Activated CD4-positive, alpha-beta T cell treated with anti-CD3 and anti-CD28 coated beads, Interleukin-2, Interleukin-6, amounts not matched to agents 100 ng/mL and 50 ng/mL, durations not matched to agents 16 hours and 8 hours (primary cell): ENCODE results near the gene POU3F3.

ENCODE experiments used
- DNase-seq: peaks from one replicate; pipeline ENCODE4 v3.0.0-alpha.2; 2020

Gene POU3F3

DNA sequence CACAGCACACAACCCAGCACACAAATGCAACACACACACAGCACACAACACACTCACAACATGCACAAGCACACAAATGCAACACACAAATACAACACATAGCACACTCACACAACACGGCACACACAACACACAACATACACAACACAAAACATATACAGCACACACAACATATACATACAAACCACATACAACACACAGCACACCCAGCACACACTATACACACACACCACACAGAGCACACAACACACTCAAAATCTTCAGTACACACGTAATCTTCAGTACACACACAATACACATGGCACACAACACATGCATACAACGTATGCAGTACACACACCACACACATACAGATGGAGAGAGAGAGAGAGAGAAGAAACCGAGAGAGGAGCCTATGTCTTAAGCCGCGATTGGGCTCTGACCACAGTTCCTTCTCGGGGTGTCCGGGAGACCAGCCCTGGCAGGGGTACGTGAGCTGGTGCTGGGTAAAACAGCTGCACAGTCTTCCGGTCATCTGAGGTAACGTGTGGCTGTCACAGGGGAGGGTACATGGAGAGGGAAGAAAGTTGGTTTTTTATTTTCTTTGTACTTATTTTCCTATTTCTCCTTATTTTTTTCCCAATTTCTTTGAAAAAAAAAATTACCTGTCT is 25.1 kb downstream of the POU3F3 start:
- DNase-seq = no peak

GRCh38 chr2:104880076-104880475 is 26.2 kb downstream of the POU3F3 start:
- no peak for DNase-seq

- no peak for DNase-seq
These were observed 29.4 kb downstream of the POU3F3 start for GRCh38 chr2:104883357-104883756.

DNA sequence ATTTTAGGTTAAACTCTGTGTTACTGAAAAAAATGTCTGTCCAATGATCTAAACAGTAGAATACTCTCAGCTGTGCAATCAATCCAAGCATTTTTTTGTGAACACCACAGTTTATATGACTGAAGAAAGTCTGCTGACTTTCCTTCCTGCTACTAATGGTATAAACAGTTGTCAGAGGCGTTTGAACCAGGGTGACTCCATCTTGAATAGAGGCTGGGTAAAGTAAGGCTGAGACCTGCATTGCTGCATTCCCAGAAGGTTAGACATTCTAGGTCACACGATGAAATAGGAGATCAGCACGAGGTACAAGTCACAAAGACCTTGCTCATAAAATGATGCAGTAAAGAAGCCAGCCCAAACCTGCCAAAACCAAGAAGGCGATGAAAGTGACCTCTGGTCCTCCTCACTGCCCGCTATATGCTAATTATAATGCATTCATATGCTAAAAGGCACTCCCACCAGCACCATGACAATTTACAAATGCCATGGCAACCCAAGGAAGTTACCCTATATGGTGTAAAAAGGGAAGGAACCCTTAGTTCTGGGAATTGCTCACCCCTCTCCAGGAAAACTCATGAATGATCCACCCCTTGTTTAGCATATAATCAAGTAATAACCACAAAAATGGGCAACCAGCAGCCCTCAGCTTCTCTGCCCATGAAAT is 31.3 kb downstream of the POU3F3 start:
- no peak for DNase-seq

DNA sequence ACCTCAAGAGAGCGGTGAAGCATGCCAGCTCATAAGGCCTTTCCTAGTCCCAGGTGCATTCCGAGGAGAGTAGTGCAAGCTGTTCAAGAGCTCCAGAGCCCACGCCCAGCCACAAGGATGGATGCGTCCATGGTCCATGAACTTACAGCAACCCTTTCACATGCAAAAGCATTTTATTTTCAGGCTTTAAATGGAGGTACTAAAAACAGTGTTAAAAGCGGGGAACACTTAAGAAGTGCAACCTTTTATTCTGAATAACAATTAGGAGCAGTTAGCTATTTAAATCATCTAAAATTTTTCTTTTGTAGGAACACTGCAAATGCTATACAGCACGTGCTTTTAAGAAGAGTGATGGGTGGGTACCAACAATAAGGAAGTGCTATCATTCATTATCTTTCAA is 33.8 kb downstream of the POU3F3 start:
- DNase-seq = no peak

- DNase-seq = no peak
These were observed 34.8 kb downstream of the POU3F3 start for GRCh38 chr2:104888489-104889258.

- no peak for DNase-seq
These were observed 35.5 kb downstream of the POU3F3 start for GRCh38 chr2:104889291-104889959.

DNA sequence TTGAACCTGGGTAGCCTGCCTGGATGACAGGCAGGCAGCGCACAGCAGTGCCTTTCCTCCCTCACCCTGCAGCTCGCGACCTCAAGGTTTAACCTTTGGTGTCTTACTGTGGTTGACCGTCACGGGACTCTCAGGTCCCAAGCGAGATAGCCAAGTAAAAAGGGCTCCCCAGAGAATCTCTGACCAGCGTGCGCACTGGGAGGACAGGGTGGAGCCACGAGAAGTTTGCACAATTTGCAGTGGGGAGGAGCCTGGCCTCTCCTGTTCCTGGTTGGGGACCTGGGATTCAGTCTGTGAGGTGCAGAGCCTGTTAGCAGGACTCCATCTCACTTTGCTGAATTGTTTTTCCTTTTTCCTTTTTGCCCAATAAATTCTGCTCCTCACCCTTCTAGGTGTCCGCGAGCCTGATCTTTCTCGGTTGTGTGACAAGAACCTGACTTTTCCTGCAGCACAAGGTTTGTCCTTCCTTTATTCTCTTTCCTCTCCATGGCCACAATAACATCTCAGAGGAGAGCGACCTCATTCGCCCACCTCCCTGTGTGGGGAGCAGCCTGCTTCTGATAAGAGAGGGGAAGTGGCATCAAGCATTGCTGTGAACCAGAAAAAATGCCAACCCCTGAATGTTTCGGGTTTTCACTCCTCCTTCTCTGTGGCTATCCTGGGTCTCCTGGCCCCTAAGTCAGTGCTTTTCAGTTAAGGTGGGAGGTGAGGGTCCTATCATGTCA is 36.2 kb downstream of the POU3F3 start:
- DNase-seq = no peak

GRCh38 chr2:104890685-104891069 is 36.8 kb downstream of the POU3F3 start:
- DNase-seq = no peak

DNA sequence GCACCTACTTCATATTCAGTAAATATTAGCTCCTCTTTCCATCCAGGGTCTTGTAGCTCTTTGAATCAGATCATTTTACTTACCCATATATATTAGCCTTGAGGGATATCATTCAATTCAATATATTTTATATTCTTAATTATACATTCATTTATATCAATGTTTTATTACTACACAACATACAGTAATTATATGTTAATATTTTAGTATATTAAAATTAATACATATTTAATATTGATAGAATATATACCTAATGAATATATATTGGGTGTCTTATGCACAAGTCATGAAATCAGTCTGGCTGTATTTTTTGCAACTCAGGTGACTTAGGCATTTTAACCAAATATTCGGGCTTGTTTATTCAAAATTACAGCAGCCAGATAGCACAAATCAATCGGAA is 37.2 kb downstream of the POU3F3 start:
- DNase-seq = no peak

DNA sequence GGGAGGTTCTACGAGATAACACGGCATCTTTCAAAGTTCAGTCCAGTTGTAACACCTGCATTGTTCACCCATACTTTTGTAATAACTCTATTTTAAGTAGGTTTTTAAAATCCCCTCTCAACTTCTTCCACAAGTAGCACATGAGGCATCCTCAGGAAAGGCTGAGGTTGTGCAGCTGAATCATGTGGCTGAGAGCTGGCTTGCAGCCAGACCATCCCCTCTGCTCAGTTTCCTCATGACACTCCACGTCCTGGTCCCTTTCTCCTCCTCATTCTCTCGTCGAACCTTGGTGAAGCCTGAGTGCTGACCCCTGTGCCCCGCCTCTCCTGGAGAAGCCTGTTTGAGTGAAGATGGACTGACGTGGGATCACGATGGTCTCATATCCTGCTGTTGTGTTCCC is 42.5 kb downstream of the POU3F3 start:
- no peak for DNase-seq

DNA sequence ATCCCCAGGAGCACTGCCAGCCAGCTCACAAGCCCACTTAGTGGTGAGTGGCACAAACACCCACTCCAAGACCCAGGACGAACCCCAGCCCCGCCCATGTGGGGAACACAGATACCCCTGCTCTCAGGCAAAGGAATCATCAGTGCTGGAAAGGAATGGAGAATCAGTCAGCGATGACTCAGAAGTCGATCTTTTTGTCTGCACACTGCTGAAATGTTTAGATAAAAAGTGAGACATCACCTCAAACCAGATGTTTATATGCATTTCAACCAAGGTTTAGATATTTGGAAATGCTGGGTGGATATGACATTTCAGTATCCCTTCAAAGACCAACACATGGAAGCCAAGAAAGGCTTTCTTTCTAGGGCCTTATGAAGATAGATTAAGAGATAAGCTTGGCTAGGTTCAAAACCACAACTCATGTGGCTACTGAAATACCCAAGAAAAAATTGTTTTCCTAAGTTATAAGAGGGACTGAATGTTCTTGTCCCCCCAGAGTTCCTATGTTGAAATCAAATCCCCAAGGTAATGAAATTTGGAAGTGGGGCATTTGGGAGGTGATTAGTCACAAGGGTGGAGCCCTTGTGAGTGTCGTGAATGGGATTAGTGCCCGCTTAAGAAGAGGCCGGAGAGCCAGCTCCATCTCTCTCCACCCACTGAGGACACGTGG is 43.7 kb downstream of the POU3F3 start:
- DNase-seq = no peak

DNA sequence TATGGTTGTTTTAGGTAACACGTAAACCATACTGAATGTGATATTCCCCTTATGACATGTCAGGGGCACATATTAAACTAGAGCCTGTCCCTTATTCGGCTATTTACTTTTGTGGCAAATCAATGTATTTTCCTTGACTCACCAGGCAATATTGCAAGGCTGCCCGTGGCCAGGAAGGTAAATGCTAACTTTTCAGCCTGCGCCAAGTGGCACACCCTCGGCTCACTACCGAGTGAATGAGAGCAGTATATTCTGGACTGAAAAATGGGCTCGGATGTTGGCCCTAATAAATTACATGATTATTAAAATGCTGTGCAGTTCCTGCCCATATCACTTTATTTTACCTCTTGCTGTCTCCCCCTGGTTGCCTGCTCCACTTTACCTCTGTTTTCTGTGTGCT is 46.7 kb downstream of the POU3F3 start:
- no peak for DNase-seq

- no peak for DNase-seq
These were observed 47.3 kb downstream of the POU3F3 start for GRCh38 chr2:104901037-104901881.

GRCh38 chr2:104902317-104902716 is 48.4 kb downstream of the POU3F3 start:
- no peak for DNase-seq
